SK-N-SH (cell line): ENCODE results near the gene PDE4D. TPM values are rescaled to one million over a fixed set of nuclear protein-coding genes. Genes with fewer than 3 reads are reported as not detected.

ENCODE experiments used
- CTCF ChIA-PET: fragments of 300-600, 350-600 bp; formaldehyde crosslinking; extraction: SDS; loops from one replicate; lab custom pipeline; 2021; lab: Yijun Ruan, JAX
- POLR2A ChIA-PET: fragments of 350-600 bp; sonication (Branson Sonifier 250); formaldehyde crosslinking; extraction: SDS; loops from one replicate; lab custom pipeline; 2020; ENCODE audit warnings: antibody characterized with exemption, inconsistent platforms; lab: Yijun Ruan, JAX
- DNase-seq: peaks from one replicate; pipeline ENCODE4 v3.0.0; 2012
- H2AFZ ChIP-seq: fragments of 200-600 bp; sonication (generic); 2 replicates; pipeline ENCODE4 v1.8.1; 2016; ENCODE audit warnings: antibody characterized with exemption, mild to moderate bottlenecking, low read depth
- H3F3A ChIP-seq: fragments of 200-600 bp; sonication (generic); replicated peaks from 2 replicates; pipeline ENCODE3; 2016; ENCODE audit warnings: antibody characterized with exemption, mild to moderate bottlenecking; ENCODE audit not compliant: insufficient read depth
- H3K27ac ChIP-seq, 2 experiments: fragments of 200-500 bp in 1 of 2; fragments of 200-600 bp in 1 of 2; sonication (Bioruptor generic) in 1 of 2; sonication (generic), shearing (Covaris generic) in 1 of 2; 2 replicates each; pipeline versions ENCODE4 v1.5.1 to v1.6.1; 2014 to 2016; ENCODE audit warnings: low read depth in 2 of 2, inconsistent platforms in 1 of 2, low read length in 1 of 2, mild to moderate bottlenecking in 1 of 2, mixed read lengths in 1 of 2
- H3K27me3 ChIP-seq: fragments of 200-600 bp; sonication (generic), shearing (Covaris generic); 2 replicates; pipeline ENCODE4 v1.6.1; 2016; ENCODE audit warnings: mixed run types; ENCODE audit not compliant: insufficient read depth
- H3K36me3 ChIP-seq, 2 experiments: fragments of 200-500 bp in 1 of 2; fragments of 200-600 bp in 1 of 2; sonication (Bioruptor generic) in 1 of 2; sonication (generic) in 1 of 2; replicated peaks in 1 of 2; 2 replicates each; pipeline versions ENCODE3 to v1.5.1; 2014 to 2016; ENCODE audit warnings: low read length in 1 of 2, mild to moderate bottlenecking in 1 of 2; ENCODE audit not compliant: insufficient read depth in 2 of 2, control insufficient read depth in 1 of 2
- H3K4me1 ChIP-seq, 2 experiments: fragments of 200-500 bp in 1 of 2; fragments of 200-600 bp in 1 of 2; sonication (Bioruptor generic) in 1 of 2; sonication (generic), shearing (Covaris generic) in 1 of 2; 2 replicates each; pipeline versions ENCODE4 v1.5.1 to v1.6.1; 2014 to 2016; ENCODE audit warnings: low read depth in 1 of 2, low read length in 1 of 2, mixed run types in 1 of 2; ENCODE audit not compliant: insufficient read depth in 2 of 2, control insufficient read depth in 1 of 2
- H3K4me2 ChIP-seq: fragments of 200-600 bp; sonication (generic), shearing (Covaris generic); 2 replicates; pipeline ENCODE4 v1.6.1; 2017; ENCODE audit warnings: mixed run types
- H3K4me3 ChIP-seq, 2 experiments: fragments of 200-500 bp in 1 of 2; fragments of 200-600 bp in 1 of 2; sonication (Bioruptor generic) in 1 of 2; sonication (generic), shearing (Covaris generic) in 1 of 2; 2 replicates each; pipeline versions ENCODE4 v1.5.1 to v1.8.1; 2014 to 2016; ENCODE audit warnings: low read depth in 2 of 2, inconsistent platforms in 1 of 2, low read length in 1 of 2, mild to moderate bottlenecking in 1 of 2, mixed read lengths in 1 of 2, moderate library complexity in 1 of 2
- H3K79me2 ChIP-seq: fragments of 200-600 bp; sonication (generic); 2 replicates; pipeline ENCODE4 v1.8.1; 2017; ENCODE audit warnings: mild to moderate bottlenecking; ENCODE audit not compliant: insufficient read depth
- H3K9ac ChIP-seq: fragments of 200-600 bp; sonication (generic); 2 replicates; pipeline ENCODE4 v1.6.1; 2017; ENCODE audit warnings: mixed run types
- H3K9me2 ChIP-seq: fragments of 200-600 bp; sonication (generic); 2 replicates; pipeline ENCODE4 v1.6.1; 2017; ENCODE audit warnings: mixed run types
- H3K9me3 ChIP-seq: fragments of 200-600 bp; sonication (generic); 2 replicates; pipeline ENCODE4 v1.6.1; 2017; ENCODE audit warnings: mixed run types, mild to moderate bottlenecking, moderate library complexity
- H4K20me1 ChIP-seq: fragments of 200-600 bp; sonication (generic); 2 replicates; pipeline ENCODE4 v1.6.1; 2017; ENCODE audit warnings: mild to moderate bottlenecking, mixed run types; ENCODE audit not compliant: insufficient read depth
- ELF1 ChIP-seq: IDR thresholded peaks from 2 replicates; pipeline ENCODE4 v1.4.0; 2012
- EZH2phosphoT487 ChIP-seq: fragments of 200-600 bp; sonication (generic); IDR thresholded peaks from 2 replicates; pipeline ENCODE4 v1.6.1; 2017; ENCODE audit warnings: low read depth, mixed run types, mild to moderate bottlenecking, antibody characterized with exemption, moderate library complexity, borderline replicate concordance
- FOSL2 ChIP-seq: IDR thresholded peaks from 2 replicates; pipeline ENCODE4 v1.4.0; 2012; ENCODE audit warnings: low read depth, mild to moderate bottlenecking, moderate library complexity, borderline replicate concordance
- FOXM1 ChIP-seq: IDR thresholded peaks from 2 replicates; pipeline ENCODE4 v1.4.0; 2012; ENCODE audit warnings: low read depth, mild to moderate bottlenecking
- JUND ChIP-seq: IDR thresholded peaks from 2 replicates; pipeline ENCODE4 v1.4.0; 2012
- MXI1 ChIP-seq: IDR thresholded peaks from 2 replicates; pipeline ENCODE4 v1.6.1; 2012; ENCODE audit warnings: mild to moderate bottlenecking, low read depth, low read length, improper control_type of control experiment
- NFIC ChIP-seq: IDR thresholded peaks from 2 replicates; pipeline ENCODE4 v1.4.0; 2012; ENCODE audit warnings: borderline replicate concordance
- NRF1 ChIP-seq: IDR thresholded peaks from 2 replicates; pipeline ENCODE4 v1.6.1; 2012; ENCODE audit warnings: low read depth, mild to moderate bottlenecking, low read length
- RAD21 ChIP-seq: IDR thresholded peaks from 2 replicates; pipeline ENCODE4 v1.6.1; 2012; ENCODE audit warnings: mild to moderate bottlenecking, low read length
- RCOR1 ChIP-seq: fragments of 150-350 bp; IDR thresholded peaks from 2 replicates; pipeline ENCODE4 v1.6.1; 2017; ENCODE audit warnings: antibody characterized with exemption, low read length
- RFX5 ChIP-seq: IDR thresholded peaks from 2 replicates; pipeline ENCODE4 v1.6.1; 2012; ENCODE audit warnings: mild to moderate bottlenecking, improper control_type of control experiment, low read length
- TCF12 ChIP-seq: IDR thresholded peaks from 2 replicates; pipeline ENCODE4 v1.4.0; 2012
- TEAD4 ChIP-seq: IDR thresholded peaks from 2 replicates; pipeline ENCODE4 v1.4.0; 2012; ENCODE audit warnings: mild to moderate bottlenecking, borderline replicate concordance; ENCODE audit not compliant: insufficient read depth
- USF1 ChIP-seq: IDR thresholded peaks from 2 replicates; pipeline ENCODE4 v1.4.0; 2012; ENCODE audit warnings: low read depth, borderline replicate concordance
- ZBTB33 ChIP-seq: IDR thresholded peaks from 2 replicates; pipeline ENCODE4 v1.4.0; 2012; ENCODE audit warnings: low read depth, borderline replicate concordance
- WGBS: methylation state at CpG from one replicate; pipeline ENCODE4 v1.1.6; 2017; ENCODE audit warnings: low lambda C conversion rate; 5-methylcytosine and 5-hydroxymethylcytosine counted together
- polyA plus RNA-seq, 3 experiments: library from polyadenylated mRNA; depleted of rRNA; stranded (reverse); fragments of >200 nt; gene quantifications; 2 replicates each; pipeline ENCODE4 v1.2.3, GENCODE V29; 2012
- TF ChIP-seq, protein P1 (sequence below): fragments of 150-350 bp; IDR thresholded peaks from 2 replicates; pipeline ENCODE4 v1.6.1; 2016; ENCODE audit warnings: mild to moderate bottlenecking, low read depth, low read length
- TF ChIP-seq, protein P2 (sequence below): fragments of 200-600 bp; sonication (generic); IDR thresholded peaks from 2 replicates; pipeline ENCODE4 v1.6.1; 2017; ENCODE audit warnings: antibody characterized with exemption, mild to moderate bottlenecking, moderate library complexity
- TF ChIP-seq, protein P3 (sequence below): fragments of 150-350 bp; IDR thresholded peaks from 2 replicates; pipeline ENCODE4 v1.6.1; 2017; ENCODE audit warnings: antibody characterized with exemption, low read length, low read depth, borderline replicate concordance
- TF ChIP-seq, protein P4 (sequence below): IDR thresholded peaks from 2 replicates; pipeline ENCODE4 v1.6.1; 2012; ENCODE audit warnings: mild to moderate bottlenecking, low read depth, low read length, moderate library complexity

Gene PDE4D
- polyA plus RNA-seq, 1 of the 3 experiments (the other 2 are of a cell fraction): 2.4 TPM

DNA sequence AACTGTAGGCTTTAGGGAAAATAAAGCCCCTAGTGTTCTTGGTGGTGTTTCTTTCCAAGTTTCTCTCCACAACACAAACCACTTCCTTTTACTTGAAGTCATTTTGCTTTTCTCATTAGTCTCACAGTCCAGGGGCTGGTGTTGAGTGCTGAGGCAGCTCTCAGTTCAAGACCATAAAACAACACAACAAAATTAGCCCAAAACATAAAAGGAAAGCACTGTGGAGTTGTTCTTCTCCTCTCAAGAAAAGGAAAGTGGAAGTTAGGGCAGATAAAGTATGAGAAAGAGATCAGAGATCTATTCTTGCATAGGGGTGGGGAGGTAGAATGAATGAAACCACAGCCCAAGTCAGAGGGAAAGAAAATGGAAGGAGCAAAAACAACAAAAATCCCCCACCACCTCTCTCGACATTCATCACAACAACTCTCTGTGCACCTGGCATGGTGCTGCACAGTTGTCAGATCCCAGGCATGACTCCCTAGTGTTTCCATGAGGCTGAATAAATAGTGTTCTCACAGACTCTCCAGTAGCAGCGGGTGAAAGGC, 740.8 kb downstream of the PDE4D start:
- H3F3A ChIP-seq: no peaks in the 10 kb centered on the region
- no peak overlapping the region for H3K9ac ChIP-seq
- H3K27me3 ChIP-seq: no peaks in the 10 kb centered on the region
- POLR2A ChIA-PET: no interaction called here
- H3K36me3 ChIP-seq: no peaks in the 10 kb centered on the region
- H3K79me2 ChIP-seq: no peaks in the 10 kb centered on the region
- no peak overlapping the region for H3K4me2 ChIP-seq
- H3K9me2 ChIP-seq: no peaks in the 10 kb centered on the region
- no peak overlapping the region for H3K27ac ChIP-seq
- peaks cover 0 to 3% of the 10 kb centered on the region in 2 experiments; a peak in 2 of 4 replicates for H3K4me1 ChIP-seq
- DNase-seq: no peak
- CTCF ChIA-PET: no interaction called here
- H3K4me3 ChIP-seq: no peak overlapping the region
- H4K20me1 ChIP-seq: no peaks in the 10 kb centered on the region
- no peak overlapping the region for H2AFZ ChIP-seq
- no peaks in the 10 kb centered on the region for H3K9me3 ChIP-seq
- TF ChIP-seq, protein P1, sequence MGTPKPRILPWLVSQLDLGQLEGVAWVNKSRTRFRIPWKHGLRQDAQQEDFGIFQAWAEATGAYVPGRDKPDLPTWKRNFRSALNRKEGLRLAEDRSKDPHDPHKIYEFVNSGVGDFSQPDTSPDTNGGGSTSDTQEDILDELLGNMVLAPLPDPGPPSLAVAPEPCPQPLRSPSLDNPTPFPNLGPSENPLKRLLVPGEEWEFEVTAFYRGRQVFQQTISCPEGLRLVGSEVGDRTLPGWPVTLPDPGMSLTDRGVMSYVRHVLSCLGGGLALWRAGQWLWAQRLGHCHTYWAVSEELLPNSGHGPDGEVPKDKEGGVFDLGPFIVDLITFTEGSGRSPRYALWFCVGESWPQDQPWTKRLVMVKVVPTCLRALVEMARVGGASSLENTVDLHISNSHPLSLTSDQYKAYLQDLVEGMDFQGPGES: no peak
- no peak for TF ChIP-seq EZH2phosphoT487
- TF ChIP-seq ELF1: no peak
- no peak for TF ChIP-seq USF1
- no peak for TF ChIP-seq MXI1
- TF ChIP-seq TCF12: no peak
- TF ChIP-seq RFX5: no peak
- TF ChIP-seq, protein P2, sequence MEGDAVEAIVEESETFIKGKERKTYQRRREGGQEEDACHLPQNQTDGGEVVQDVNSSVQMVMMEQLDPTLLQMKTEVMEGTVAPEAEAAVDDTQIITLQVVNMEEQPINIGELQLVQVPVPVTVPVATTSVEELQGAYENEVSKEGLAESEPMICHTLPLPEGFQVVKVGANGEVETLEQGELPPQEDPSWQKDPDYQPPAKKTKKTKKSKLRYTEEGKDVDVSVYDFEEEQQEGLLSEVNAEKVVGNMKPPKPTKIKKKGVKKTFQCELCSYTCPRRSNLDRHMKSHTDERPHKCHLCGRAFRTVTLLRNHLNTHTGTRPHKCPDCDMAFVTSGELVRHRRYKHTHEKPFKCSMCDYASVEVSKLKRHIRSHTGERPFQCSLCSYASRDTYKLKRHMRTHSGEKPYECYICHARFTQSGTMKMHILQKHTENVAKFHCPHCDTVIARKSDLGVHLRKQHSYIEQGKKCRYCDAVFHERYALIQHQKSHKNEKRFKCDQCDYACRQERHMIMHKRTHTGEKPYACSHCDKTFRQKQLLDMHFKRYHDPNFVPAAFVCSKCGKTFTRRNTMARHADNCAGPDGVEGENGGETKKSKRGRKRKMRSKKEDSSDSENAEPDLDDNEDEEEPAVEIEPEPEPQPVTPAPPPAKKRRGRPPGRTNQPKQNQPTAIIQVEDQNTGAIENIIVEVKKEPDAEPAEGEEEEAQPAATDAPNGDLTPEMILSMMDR: no peak
- no peak for TF ChIP-seq NFIC
- no peak for TF ChIP-seq RAD21
- no peak for TF ChIP-seq FOSL2
- no peak for TF ChIP-seq JUND
- no peak for TF ChIP-seq NRF1
- TF ChIP-seq, protein P3, sequence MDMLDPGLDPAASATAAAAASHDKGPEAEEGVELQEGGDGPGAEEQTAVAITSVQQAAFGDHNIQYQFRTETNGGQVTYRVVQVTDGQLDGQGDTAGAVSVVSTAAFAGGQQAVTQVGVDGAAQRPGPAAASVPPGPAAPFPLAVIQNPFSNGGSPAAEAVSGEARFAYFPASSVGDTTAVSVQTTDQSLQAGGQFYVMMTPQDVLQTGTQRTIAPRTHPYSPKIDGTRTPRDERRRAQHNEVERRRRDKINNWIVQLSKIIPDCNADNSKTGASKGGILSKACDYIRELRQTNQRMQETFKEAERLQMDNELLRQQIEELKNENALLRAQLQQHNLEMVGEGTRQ: no peak
- no peak for TF ChIP-seq ZBTB33
- no peak for TF ChIP-seq RCOR1
- TF ChIP-seq, protein P4, sequence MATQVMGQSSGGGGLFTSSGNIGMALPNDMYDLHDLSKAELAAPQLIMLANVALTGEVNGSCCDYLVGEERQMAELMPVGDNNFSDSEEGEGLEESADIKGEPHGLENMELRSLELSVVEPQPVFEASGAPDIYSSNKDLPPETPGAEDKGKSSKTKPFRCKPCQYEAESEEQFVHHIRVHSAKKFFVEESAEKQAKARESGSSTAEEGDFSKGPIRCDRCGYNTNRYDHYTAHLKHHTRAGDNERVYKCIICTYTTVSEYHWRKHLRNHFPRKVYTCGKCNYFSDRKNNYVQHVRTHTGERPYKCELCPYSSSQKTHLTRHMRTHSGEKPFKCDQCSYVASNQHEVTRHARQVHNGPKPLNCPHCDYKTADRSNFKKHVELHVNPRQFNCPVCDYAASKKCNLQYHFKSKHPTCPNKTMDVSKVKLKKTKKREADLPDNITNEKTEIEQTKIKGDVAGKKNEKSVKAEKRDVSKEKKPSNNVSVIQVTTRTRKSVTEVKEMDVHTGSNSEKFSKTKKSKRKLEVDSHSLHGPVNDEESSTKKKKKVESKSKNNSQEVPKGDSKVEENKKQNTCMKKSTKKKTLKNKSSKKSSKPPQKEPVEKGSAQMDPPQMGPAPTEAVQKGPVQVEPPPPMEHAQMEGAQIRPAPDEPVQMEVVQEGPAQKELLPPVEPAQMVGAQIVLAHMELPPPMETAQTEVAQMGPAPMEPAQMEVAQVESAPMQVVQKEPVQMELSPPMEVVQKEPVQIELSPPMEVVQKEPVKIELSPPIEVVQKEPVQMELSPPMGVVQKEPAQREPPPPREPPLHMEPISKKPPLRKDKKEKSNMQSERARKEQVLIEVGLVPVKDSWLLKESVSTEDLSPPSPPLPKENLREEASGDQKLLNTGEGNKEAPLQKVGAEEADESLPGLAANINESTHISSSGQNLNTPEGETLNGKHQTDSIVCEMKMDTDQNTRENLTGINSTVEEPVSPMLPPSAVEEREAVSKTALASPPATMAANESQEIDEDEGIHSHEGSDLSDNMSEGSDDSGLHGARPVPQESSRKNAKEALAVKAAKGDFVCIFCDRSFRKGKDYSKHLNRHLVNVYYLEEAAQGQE: no peak
- TF ChIP-seq TEAD4: no peak
- no peak for TF ChIP-seq FOXM1
- 92% methylated on average over 2 of the region's 2 CpGs for WGBS
